Hepatocyte (in vitro differentiated cells): Measurements from ENCODE around the gene SP2. TPM values are rescaled to one million over a fixed set of nuclear protein-coding genes. Genes with fewer than 3 reads are reported as not detected.
A peak's percentile ranks its signal among the peaks of the same experiment; 100 is the strongest.

Experiments
- DNase-seq: peaks from one replicate; pipeline ENCODE4 v3.0.0-alpha.2; 2016; ENCODE audit warnings: low spot score
- H2AFZ ChIP-seq: fragments of 200-600 bp; sonication (generic); 2 replicates; pipeline ENCODE4 v1.6.0; 2016; ENCODE audit warnings: antibody characterized with exemption, mild to moderate bottlenecking
- H3K27ac ChIP-seq: fragments of 200-600 bp; sonication (generic); 2 replicates; pipeline ENCODE4 v1.5.1; 2016; ENCODE audit warnings: mild to moderate bottlenecking
- H3K27me3 ChIP-seq: fragments of 200-600 bp; sonication (generic); 2 replicates; pipeline ENCODE4 v1.6.1; 2016
- H3K36me3 ChIP-seq: fragments of 200-600 bp; sonication (generic); replicated peaks from 2 replicates; pipeline ENCODE4 v1.5.1; 2016; ENCODE audit warnings: low read depth; ENCODE audit not compliant: insufficient read depth
- H3K4me1 ChIP-seq: fragments of 200-600 bp; sonication (generic); 2 replicates; pipeline ENCODE4 v1.5.1; 2016; ENCODE audit warnings: mild to moderate bottlenecking, moderate library complexity; ENCODE audit not compliant: insufficient read depth
- H3K4me2 ChIP-seq: fragments of 200-600 bp; sonication (generic); 2 replicates; pipeline ENCODE4 v1.6.0; 2016
- H3K4me3 ChIP-seq: fragments of 200-600 bp; sonication (generic); 2 replicates; pipeline ENCODE4 v1.5.1; 2016; ENCODE audit warnings: mild to moderate bottlenecking
- H3K79me2 ChIP-seq: fragments of 200-600 bp; sonication (generic); 2 replicates; pipeline ENCODE4 v1.6.0; 2017; ENCODE audit warnings: mild to moderate bottlenecking
- H3K9me2 ChIP-seq: fragments of 200-600 bp; sonication (generic); replicated peaks from 2 replicates; pipeline ENCODE4 v1.6.0; 2017; ENCODE audit warnings: mild to moderate bottlenecking; ENCODE audit not compliant: insufficient read depth
- H3K9me3 ChIP-seq: fragments of 200-600 bp; sonication (generic); 2 replicates; pipeline ENCODE4 v1.5.1; 2016; ENCODE audit warnings: low read depth, mild to moderate bottlenecking
- H4K20me1 ChIP-seq: fragments of 200-600 bp; sonication (generic); 2 replicates; pipeline ENCODE4 v1.6.0; 2016; ENCODE audit warnings: mild to moderate bottlenecking; ENCODE audit not compliant: insufficient read depth, poor library complexity, severe bottlenecking
- CTCF ChIP-seq: fragments of 200-600 bp; sonication (generic); IDR thresholded peaks from 2 replicates; pipeline ENCODE4 v1.5.1; 2016; ENCODE audit warnings: antibody characterized with exemption, mild to moderate bottlenecking; ENCODE audit not compliant: poor library complexity
- EZH2 ChIP-seq: fragments of 200-600 bp; sonication (generic); IDR thresholded peaks from 2 replicates; pipeline ENCODE4 v1.6.1; 2016; ENCODE audit warnings: antibody characterized with exemption, mild to moderate bottlenecking, borderline replicate concordance
- EZH2phosphoT487 ChIP-seq: fragments of 200-600 bp; sonication (generic); IDR thresholded peaks from one replicate; pipeline ENCODE4 v1.6.1; 2018; ENCODE audit warnings: antibody characterized with exemption, mild to moderate bottlenecking, low read depth, moderate library complexity; ENCODE audit not compliant: unreplicated experiment, severe bottlenecking
- WGBS: methylation state at CpG from one replicate; pipeline ENCODE4 v1.1.6; 2016; ENCODE audit warnings: low lambda C conversion rate; ENCODE audit errors: missing lambda C conversion rate; 5-methylcytosine and 5-hydroxymethylcytosine counted together
- polyA plus RNA-seq: library from polyadenylated mRNA; unstranded; fragments of >200 nt; fragmentation: Nextera tagmentation; extraction: Ambion mirVana; gene quantifications from 2 replicates; pipeline ENCODE4 v1.2.1, GENCODE V29; 2016
- total RNA-seq: library from RNA; depleted of rRNA; stranded (reverse); fragments of >200 nt; gene quantifications from 2 replicates; pipeline ENCODE4 v1.2.3, GENCODE V29; 2014

The SP2 gene
- total and polyA plus RNA-seq, 2 experiments from 2014 or later = 1.5 to 10.6 TPM

DNA sequence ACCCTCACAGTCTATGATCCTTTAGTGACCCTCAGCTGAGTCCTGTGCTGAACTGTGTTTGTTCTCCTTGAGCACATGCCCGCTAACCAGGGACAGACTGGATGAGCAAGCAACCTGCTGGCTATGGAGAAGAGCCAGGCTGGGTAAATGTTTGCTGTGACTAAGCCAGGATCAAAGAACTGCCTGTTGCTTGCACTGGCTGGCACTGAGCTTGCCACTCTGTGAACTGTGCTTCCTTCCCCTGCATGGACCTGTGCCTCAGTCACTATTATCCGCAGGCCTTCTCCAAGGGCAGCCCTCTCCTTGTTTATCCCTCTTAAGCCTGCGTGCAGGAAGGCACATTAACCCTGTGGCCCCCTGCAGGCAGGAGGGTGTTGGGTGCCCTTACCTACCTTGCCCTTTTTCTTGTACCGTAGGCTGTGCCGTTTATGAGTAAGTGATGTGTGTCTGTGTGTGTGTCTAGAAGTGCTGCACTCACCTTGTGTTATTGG lies 52.7 kb downstream of the SP2 start:
- 32% methylated on average over 5 of the region's 5 CpGs for WGBS
- Histone ChIP-seq H3K36me3 (no peaks in the 10 kb centered on the region), H3K4me1 (peaks cover 27% of the 10 kb centered on the region), H3K79me2 (peaks cover 19% of the 10 kb centered on the region), H3K9me2 (no peaks in the 10 kb centered on the region), H3K27me3 (no peaks in the 10 kb centered on the region), H3K9me3 (no peaks in the 10 kb centered on the region), H4K20me1 (no peaks in the 10 kb centered on the region), H2AFZ (no peak overlapping the region), H3K4me3 (no peak overlapping the region), H3K27ac (peak overlapping the region; percentile 95), H3K4me2 (peak overlapping the region; percentile 64)
- TF ChIP-seq EZH2phosphoT487 (no peak), CTCF (no peak), EZH2 (no peak)
- peak; percentile 52 for DNase-seq

DNA sequence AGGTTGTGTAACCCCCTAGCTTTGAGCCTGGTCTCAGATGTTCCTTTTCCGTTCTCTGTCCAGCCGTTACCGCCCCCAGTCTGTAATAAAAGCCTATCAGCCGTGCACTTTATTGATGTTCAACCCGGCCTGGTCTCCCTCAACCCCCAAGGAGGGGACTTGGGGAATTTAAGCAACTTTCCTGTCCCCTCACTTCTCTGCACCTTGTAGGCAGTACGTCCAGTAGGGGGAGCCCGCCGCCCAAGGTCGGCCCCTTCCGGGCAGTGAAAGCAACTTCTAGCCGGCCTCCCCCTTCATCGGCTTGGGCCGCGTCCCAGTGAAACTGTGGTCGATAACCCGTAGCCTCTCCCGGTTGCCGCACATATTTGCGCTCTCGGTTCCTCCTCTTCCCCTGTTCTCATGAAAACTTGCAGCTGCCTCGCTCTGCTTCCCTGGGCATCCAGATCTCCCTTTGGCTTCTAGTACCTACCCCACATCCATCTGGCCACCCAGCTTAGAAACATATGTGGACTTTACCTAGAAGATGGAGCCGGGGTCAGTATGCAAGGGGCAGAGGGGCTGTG lies 53.2 kb downstream of the SP2 start:
- 6% methylated on average over 22 of the region's 22 CpGs for WGBS
- Histone ChIP-seq H3K27me3 (no peaks in the 10 kb centered on the region), H3K4me3 (no peak overlapping the region), H3K4me1 (peaks cover 27% of the 10 kb centered on the region), H2AFZ (peak overlapping the region; percentile 30), H3K27ac (peak overlapping the region; percentile 95), H3K9me2 (no peaks in the 10 kb centered on the region), H3K9me3 (no peaks in the 10 kb centered on the region), H3K4me2 (peak overlapping the region; percentile 64), H4K20me1 (peaks cover 5% of the 10 kb centered on the region), H3K79me2 (peaks cover 25% of the 10 kb centered on the region), H3K36me3 (no peaks in the 10 kb centered on the region)
- TF ChIP-seq EZH2 = no peak
- TF ChIP-seq CTCF = peak; percentile 94
- peak; percentile 94 for DNase-seq

- Histone ChIP-seq H3K4me3 (no peak overlapping the region), H3K27me3 (no peaks in the 10 kb centered on the region), H3K9me3 (no peaks in the 10 kb centered on the region), H3K9me2 (no peaks in the 10 kb centered on the region), H3K4me2 (peak overlapping the region; percentile 64), H3K27ac (peak overlapping the region; percentile 95), H2AFZ (no peak overlapping the region), H3K79me2 (peaks cover 31% of the 10 kb centered on the region), H4K20me1 (peaks cover 7% of the 10 kb centered on the region), H3K36me3 (no peaks in the 10 kb centered on the region), H3K4me1 (peaks cover 33% of the 10 kb centered on the region)
- WGBS = 72% methylated on average over 3 of the region's 3 CpGs
- TF ChIP-seq EZH2 (no peak), EZH2phosphoT487 (no peak), CTCF (no peak)
- DNase-seq = peak; percentile 18
Measured at GRCh38 chr17:47949946-47950345, 53.9 kb downstream of the SP2 start.
